Fibroblast of skin of left biceps (primary cell): ENCODE results near the gene GMEB2.
"Not testable (repeated sequence)": the region's sequence is repeated elsewhere in the genome, so short reads cannot be mapped to it uniquely, and the experiment has no call there.

ENCODE experiments used
- DNase-seq, 2 experiments: peaks; one replicate each; pipeline ENCODE4 v3.0.0-alpha.2; 2013; ENCODE audit warnings: low read depth in 2 of 2

Gene GMEB2

GRCh38 chr20:63572788-63573646 is 53.9 kb downstream of the GMEB2 start:
- no peak for DNase-seq

DNA sequence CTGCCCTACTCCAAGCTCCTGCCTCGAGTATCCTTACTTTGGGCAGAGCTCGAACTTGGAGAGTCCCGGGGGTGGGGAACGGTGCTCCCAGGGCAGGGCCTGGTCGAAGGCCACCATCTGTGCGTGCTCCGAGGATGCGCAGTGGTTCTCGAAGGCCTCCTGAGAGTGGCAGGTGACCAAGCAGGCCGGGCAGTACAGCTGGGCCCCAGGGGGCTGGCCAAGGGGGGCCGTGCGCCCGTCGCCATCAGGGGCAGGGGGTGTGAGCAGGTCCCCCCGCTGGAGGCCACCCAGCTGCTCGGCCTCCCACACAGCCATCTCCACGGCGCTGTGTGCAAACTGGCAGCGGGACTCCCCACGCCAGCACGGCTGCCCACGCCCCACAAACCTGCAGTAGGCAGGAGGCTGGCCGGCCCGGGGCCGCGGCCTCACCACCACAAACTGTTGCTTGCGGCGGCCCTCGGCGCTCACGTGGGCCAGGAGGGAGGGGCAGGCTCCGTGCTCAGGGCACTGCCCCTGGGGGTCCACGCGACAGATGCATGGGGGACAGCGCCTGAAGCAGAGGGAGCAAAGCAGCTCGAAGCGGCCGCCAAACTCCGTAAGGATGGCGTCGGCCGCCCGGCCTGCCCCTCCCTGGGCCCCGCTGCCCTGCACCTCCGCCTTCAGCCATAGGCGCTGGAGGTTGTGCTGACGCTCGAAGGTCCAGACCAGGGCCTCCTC is 54.7 kb downstream of the GMEB2 start:
- DNase-seq, result no peak

- not testable (repeated sequence) for DNase-seq
Measured at GRCh38 chr20:63571087-63571478, 55.8 kb downstream of the GMEB2 start.

DNA sequence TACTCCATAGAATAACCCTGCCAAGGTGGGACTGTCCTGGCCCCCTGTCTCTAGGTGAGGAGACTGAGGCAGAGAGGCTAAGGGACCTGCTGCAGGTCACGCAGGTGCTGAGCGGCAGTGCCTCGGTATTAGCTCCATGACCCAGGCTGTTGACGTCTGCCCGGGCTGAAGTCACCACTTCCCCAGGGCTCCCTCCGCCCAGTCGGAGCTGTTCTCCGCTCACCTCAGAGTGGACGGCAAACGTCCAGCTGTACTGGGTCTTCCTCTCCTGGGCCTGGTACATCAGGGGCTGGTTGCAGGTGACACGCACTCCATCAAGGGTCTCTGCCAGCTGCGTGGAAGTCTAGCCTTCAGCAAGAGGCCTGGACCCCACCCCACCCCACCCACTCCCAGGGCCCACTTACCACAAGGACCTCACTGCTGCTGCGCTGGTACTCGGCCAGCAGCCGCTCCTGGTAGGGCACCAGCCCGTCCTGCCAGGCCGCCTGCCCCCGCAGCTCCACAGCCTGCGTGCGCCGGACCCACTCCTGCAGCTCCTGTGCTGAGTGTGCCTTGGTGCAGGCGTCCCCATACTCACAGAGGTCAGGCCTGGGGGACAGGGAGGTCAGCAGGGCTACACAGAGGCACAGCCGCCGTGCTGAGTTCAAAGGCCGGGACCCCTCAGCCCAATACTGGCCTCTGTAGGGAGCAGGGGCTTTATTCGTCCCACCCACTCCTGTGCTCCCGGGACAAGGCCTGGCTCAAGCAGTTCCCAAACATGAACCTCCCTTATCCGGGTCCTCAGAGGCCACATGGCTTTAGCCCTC is 56.4 kb downstream of the GMEB2 start:
- DNase-seq, result no peak

GRCh38 chr20:63568986-63569949 is 57.6 kb downstream of the GMEB2 start:
- DNase-seq, result no peak

DNA sequence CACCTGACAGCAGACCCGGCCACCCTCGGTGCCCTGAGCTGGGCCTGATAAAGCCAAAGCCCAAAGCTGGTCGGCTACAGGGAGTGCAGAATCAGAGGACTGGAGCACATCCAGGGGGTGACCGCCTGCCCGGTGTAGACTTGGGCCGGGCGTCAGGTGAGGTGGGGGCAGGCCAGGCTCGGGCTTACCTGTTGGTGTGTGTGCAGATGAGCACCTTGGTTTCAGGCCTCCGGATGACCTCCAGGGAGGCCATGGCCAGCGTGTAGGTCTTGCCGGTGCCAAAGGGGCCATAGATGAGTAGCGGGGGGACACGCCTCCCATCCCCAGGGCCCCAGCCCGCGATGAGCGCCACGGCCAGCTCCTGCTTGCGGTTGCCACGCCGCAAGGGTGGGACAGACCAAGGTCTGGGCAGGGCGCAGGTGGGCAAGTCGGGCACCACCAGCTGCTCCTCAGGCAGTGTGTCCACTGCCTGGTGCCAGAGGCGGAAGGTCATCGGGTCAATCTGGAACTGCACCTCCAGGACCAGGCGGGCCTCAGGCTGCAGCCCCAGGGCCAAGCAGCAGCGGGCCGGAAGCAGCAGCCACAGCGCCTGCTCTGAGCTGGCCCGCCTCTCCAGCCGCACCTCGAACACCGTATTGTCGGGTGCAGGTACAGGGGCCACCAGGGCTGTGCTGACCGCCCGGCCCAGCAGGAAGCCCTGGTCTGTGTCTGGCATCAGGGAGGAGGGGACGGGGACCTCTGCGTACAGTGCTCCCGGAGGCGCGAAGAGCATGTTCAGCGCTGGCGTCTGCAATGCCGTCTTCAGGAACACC is 58.5 kb downstream of the GMEB2 start:
- DNase-seq, result no peak

DNA sequence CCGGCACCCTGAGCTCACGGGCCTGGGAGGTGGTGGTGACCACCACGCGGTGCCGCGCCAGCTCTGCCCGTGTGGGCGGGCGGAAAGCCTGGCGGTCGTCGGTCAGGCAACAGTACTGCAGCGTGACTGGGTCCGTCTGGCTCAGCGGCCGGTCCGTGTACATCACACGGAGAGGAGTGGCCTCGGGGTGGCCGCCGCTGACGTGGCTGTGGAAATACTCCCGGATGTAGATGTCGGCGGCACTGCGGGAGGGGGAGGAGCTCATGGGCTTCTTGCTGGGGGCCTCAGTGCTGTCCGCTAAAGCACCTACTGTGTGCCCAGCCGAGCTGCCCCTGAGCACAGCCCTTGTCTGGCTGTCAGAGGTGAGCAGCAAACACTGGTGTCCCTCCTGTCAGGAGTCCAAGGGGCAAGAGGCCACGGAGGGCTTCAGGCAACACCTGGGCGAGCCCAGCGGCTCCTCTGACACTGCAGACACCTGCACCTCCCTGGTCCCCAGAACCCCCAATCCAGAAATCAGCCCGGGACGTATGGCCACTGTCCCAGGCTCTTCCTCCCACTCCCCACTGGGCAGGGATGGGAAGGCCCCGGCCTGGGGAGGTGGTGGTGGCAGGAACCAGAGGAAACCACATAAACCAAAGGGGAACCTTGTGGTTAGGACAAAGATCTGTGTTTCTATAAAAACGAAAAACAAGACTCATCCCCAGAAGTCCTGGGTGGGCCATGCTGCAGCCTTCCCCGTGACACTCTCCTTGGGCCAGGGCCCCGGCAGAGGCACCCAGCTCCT is 59.3 kb downstream of the GMEB2 start:
- no peak for DNase-seq

DNA sequence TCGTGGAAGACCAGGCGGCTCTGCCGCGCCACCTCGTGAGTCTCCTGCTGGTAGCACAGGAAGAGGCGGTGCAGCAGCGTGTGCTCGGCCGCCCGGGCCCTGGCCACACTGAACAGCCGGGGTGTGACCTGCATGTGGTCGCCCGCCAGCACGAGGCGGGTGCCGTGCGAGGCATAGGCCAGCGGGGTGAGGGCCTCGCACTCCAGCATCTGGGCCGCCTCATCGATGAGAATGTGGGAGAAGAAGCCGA is 59.8 kb downstream of the GMEB2 start:
- no peak for DNase-seq

- DNase-seq, result no peak
Measured at GRCh38 chr20:63566395-63567135, 60.3 kb downstream of the GMEB2 start.

GRCh38 chr20:63565699-63566335 is 61.1 kb downstream of the GMEB2 start:
- DNase-seq, result no peak

GRCh38 chr20:63565021-63565698 is 61.7 kb downstream of the GMEB2 start:
- DNase-seq, result no peak

- DNase-seq, result no peak
Measured at GRCh38 chr20:63564036-63564810, 62.7 kb downstream of the GMEB2 start.

DNA sequence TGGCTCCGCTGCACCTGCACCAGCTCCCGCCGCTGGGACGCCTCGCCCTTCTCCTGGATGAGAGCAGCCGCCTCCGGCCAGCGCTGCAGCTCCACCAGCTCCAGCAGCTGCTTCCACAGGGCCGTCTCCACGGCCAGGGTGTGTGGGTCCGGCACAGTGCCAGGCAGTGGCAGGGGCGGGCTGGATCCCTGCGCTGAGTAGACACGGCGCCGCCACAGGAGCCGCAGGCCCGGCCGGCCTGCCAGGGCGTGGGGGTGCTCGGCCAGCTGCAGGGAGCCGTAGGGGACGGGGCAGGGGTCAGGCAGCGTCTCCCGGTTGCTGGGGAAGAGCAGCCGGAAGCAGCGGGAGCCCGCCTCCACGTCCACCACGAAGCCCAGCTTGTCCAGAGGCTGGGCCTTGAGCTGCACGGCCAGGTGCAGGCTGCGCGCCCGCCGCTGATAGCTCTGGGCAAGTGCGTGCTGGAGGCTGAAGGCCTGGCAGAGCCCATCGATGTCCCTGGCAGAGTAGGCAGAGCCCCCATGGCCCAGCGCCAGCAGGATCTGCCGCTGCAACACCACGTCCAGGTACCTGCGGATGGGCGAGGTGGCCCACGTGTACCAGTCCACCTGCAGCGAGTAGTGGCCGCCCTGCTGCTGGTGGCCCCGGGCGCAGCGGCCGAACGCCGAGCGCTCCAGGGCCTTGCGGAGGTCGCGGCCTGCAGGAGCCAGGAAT is 63.5 kb downstream of the GMEB2 start:
- DNase-seq, result no peak

- DNase-seq, result no peak
Measured at GRCh38 chr20:63562461-63563224, 64.3 kb downstream of the GMEB2 start.

GRCh38 chr20:63561624-63562396 is 65.1 kb downstream of the GMEB2 start:
- DNase-seq, result no peak
